ENCODE results near the gene ADARB2.

DNA sequence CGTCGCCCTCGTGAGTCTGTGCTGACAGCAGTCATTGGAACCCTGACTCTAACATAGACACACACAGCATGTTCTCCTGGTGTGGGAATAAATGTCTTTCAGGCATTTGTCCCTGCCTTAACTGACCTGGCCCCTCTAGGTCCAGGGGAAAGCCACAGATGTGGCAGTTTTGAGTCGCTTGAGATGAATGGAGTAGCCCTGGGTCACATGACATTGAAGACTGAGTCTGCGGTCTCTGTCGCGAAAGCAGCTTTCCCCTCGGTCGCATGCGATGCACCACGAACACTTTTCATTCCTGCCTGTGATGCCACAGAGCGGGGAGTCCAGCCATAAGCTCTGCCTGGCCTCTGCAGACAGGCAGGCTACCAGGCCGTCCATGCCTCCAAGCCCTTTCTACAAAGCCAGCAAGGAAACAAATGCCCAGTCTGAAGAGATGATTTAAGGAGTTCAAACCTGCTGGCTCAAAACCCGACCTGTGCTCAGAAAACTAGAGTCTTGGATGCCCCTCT lies 508.8 kb downstream of the ADARB2 start:
- TF ChIP-seq MAX (IDR thresholded peaks at IDR 0.05) (no peak), TAF1 (IDR thresholded peaks at IDR 0.05; ENCODE audit: low read depth) (no peak), EGR1 (IDR thresholded peaks at IDR 0.05) (no peak), YY1 (IDR thresholded peaks at IDR 0.05; ENCODE audit: low read depth) (no peak), EP300 (IDR thresholded peaks at IDR 0.05; ENCODE audit: borderline replicate concordance) (no peak), CREB1 (IDR thresholded peaks at IDR 0.05; ENCODE audit: low read depth) (no peak), TCF12 (IDR thresholded peaks at IDR 0.05; ENCODE audit: low read depth) (no peak), CEBPB (IDR thresholded peaks at IDR 0.05) (no peak), ZBTB7A (IDR thresholded peaks at IDR 0.05; ENCODE audit: low read depth) (no peak), RAD21 (IDR thresholded peaks at IDR 0.05; ENCODE audit: low read depth) (no peak)
- TF ChIP-seq, protein P1, sequence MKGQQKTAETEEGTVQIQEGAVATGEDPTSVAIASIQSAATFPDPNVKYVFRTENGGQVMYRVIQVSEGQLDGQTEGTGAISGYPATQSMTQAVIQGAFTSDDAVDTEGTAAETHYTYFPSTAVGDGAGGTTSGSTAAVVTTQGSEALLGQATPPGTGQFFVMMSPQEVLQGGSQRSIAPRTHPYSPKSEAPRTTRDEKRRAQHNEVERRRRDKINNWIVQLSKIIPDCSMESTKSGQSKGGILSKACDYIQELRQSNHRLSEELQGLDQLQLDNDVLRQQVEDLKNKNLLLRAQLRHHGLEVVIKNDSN (IDR thresholded peaks at IDR 0.05): no peak
- TF ChIP-seq, protein P2, sequence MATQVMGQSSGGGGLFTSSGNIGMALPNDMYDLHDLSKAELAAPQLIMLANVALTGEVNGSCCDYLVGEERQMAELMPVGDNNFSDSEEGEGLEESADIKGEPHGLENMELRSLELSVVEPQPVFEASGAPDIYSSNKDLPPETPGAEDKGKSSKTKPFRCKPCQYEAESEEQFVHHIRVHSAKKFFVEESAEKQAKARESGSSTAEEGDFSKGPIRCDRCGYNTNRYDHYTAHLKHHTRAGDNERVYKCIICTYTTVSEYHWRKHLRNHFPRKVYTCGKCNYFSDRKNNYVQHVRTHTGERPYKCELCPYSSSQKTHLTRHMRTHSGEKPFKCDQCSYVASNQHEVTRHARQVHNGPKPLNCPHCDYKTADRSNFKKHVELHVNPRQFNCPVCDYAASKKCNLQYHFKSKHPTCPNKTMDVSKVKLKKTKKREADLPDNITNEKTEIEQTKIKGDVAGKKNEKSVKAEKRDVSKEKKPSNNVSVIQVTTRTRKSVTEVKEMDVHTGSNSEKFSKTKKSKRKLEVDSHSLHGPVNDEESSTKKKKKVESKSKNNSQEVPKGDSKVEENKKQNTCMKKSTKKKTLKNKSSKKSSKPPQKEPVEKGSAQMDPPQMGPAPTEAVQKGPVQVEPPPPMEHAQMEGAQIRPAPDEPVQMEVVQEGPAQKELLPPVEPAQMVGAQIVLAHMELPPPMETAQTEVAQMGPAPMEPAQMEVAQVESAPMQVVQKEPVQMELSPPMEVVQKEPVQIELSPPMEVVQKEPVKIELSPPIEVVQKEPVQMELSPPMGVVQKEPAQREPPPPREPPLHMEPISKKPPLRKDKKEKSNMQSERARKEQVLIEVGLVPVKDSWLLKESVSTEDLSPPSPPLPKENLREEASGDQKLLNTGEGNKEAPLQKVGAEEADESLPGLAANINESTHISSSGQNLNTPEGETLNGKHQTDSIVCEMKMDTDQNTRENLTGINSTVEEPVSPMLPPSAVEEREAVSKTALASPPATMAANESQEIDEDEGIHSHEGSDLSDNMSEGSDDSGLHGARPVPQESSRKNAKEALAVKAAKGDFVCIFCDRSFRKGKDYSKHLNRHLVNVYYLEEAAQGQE (IDR thresholded peaks at IDR 0.05; ENCODE audit: low read depth): no peak

Measured in Ishikawa (cell line).